DMS53 treated with DMSO at 0.1 percent for 48 hours (cell line): ENCODE data around the gene LRRC14B.

Experiments
- DNase-seq: peaks from one replicate; lab custom pipeline; 2025; ENCODE audit not compliant: unreplicated experiment; lab: John Stamatoyannopoulos, UW

LRRC14B gene

GRCh38 chr5:173392-174290, 17.7 kb upstream of the LRRC14B start:
- DNase-seq: no peak

- DNase-seq: no peak
These were observed 17.0 kb upstream of the LRRC14B start for GRCh38 chr5:174291-174600.

DNA sequence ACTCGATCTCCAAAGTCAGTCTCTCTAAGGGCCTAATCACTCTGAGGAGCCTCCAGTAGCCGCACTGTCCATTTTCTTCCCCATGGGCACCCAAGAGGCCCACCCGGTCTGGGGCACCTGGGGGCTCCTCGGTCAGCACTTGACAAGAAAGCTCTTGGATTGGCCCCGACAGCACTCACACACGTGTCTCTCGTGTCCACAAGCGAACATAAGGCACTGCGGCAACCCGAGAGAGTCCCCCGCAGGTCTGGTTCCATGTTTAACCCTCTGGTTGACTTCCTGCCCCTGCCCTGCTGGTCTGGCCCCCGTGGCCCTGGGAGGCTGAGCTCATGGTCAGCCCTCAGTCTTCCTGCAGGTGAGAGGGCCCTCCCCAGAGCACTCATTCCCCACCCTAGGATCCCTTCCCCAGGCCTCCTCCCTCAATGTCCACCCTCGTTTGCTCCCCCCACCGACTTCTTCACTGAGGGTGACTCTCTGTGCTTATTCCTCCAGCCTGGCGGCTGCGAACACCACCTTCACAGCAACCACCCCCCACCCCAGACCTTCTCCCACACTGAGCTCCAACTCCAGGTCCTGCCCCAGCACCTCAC, 16.3 kb upstream of the LRRC14B start:
- DNase-seq: no peak

DNA sequence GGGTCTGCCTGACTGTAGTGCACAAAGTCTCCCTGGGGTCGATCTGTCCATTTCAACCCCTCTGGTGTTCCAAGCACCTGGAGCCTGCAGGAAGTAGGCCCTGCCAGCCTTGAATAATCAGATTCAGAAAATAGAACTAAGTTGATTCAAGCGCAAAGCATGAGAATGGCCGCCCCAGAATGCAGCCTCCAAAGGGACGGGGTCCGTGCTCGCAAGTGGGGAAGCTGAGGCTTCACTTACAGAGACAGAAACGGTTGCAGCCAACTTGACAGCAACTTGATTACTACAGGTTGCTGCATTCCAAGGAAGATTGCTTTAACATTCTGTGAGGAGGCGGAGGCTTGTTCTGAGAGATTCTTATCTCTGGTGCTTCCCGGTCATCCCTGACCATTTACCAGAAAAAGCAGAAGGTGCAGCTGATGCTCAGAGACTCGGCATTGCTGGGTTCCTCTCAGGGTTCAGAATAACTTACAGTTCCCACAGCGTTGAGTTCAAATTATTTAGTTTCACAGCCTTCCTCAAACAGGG, 14.9 kb upstream of the LRRC14B start:
- DNase-seq: no peak

DNA sequence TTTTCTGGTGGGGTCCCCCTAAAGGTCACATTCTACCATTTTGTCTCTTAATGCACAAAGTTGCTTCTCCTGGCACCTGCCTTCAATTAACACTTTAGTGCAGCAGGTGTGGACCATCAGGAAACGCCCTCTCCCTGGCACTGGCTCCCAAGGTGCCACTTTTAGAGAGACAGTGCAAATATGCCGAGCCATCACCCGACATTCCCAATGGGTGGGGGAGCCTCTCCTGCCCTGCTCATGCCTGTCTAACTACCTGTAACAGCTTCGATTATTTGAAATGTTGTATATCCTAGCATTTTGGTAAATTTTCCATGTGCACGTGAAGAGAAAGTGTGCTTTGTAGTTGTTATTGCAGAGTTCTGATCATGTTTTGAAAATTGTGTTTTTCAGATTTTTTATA, 13.2 kb upstream of the LRRC14B start:
- DNase-seq: no peak

- no peak for DNase-seq
These were observed 11.9 kb upstream of the LRRC14B start for GRCh38 chr5:179401-179800.

GRCh38 chr5:180286-180918, 10.9 kb upstream of the LRRC14B start:
- no peak for DNase-seq

- no peak for DNase-seq
These were observed 10.1 kb upstream of the LRRC14B start for GRCh38 chr5:181160-181559.

- DNase-seq: no peak
These were observed 9.7 kb upstream of the LRRC14B start for GRCh38 chr5:181566-181965.

DNA sequence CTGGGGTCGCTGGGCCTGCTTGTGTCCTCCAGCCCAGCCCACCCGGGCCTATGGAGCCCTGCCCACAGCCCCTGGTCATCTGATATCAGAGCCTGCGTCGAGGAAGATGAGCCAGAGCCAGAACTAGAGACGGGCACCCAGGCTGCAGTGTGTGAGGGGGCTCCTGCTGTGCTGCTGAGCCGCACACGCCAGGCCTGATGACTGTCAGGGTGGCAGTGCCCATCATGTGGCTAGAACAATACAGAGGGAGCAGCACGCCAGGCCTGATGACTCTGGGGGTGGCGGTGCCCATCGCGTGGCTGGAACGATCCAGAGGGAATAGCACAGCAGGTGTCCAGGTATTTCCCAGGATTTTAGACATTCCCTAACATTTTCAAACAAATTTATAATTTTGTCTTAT, 9.2 kb upstream of the LRRC14B start:
- no peak for DNase-seq

GRCh38 chr5:184471-184870, 6.8 kb upstream of the LRRC14B start:
- DNase-seq: no peak

DNA sequence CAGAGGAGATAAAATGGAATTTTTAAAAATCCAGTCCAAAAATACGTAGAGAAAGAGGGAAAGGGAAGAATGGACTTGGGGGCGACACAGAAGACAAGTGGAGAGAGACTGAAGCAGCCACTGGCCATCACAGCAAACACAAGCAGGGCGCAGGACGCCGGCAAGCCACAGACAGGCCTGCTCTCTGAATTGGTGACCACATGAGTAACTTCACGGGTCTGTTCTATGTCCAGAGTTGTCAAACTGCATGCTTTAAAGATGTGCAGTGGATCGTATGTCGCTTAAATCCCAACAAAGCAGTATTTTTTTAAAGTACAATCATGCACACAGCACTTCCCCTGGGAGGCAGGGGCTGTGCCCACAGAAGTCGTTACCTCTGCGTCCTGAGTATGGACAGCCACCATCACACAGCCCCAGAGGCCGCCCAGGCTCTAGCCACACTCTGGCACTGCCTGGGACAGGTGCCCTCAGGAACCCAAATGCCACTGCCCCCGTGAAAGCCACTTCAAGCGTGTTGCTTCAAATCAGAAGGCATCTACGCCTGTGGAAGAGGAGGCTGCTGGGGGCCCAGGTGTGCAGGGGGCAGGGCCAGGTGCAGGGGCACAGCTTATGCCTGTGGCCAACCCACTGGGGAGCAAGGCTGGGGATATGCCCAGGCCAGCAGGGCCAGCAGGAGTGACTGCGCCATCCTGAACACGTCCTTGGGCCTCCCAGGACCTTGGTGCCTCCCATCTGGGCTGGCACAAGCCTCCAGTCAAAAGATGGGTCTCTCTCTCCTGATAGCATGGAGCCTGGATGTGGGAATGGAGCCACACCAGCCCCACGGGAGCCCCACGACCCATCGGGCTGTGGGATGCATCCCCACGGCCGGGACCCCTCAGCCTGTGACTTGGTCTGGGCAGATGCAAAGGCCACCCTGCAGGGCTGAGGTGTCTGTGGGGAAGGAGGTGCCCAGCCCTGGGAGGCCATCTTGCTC, 5.9 kb upstream of the LRRC14B start:
- DNase-seq: no peak

DNA sequence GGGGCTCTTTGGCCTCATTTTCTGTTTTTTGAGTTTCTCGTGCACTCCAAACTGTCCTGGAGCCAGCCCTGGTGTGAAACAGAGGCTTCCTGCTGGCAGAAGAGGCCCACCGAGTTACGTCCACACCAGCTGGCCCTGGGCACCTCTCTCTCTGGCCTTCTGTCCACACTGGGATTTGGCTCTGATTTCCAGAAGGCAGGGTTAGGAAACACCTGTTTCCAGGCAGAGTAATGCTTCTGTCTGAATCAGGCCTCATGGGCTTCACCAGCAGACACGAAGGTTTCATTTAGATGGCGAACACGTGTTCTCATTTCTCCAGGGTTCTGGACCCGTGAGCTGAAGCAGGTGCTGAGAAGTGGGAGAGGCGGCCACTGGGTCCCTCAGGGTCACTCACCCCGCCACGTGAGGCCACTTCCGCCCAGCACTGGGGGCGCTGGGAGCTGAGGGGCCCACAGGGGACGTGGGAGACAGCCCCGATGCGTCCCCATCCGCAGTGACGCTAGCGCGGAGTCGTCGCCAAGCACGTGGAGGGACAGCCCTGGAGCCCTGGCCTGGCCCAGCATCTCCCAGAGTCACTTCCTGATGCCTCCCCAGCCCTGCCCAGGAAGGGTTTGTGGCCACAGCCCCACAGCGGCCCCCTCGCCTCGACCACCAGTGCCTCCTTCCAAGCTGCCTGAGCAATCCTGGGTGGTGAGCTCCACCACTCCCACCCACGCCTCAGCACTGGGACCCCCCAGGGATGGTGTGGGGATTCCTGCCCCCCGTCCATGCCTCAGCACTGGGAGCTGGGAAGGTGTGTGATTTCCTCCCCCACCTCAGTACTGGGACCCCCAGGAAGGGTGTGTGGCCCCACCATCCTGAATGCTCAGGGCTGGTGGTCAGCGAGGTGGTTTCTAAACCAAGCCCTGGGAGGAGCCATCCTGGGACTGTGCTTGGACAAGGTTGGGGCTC, 4.9 kb upstream of the LRRC14B start:
- no peak for DNase-seq

DNA sequence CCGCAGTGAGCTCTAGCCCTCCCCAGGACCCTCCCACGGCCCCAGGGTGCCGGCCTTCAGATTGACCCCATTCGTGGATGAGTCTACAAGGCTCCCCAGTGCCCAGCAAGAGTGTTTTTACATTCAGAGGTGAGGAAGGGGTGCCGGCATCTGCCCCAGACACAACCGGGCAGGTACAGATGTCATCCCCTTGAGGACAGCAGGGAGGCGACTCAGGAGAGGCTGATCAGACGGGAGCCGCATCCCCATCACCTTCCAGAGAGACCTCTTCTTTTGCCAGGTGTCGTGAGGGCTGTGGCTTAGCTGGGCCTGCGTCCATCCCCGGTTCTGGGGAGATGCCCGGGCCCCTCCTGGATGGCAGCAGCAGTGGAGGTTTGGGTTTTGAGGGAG, 4.3 kb upstream of the LRRC14B start:
- DNase-seq: no peak

DNA sequence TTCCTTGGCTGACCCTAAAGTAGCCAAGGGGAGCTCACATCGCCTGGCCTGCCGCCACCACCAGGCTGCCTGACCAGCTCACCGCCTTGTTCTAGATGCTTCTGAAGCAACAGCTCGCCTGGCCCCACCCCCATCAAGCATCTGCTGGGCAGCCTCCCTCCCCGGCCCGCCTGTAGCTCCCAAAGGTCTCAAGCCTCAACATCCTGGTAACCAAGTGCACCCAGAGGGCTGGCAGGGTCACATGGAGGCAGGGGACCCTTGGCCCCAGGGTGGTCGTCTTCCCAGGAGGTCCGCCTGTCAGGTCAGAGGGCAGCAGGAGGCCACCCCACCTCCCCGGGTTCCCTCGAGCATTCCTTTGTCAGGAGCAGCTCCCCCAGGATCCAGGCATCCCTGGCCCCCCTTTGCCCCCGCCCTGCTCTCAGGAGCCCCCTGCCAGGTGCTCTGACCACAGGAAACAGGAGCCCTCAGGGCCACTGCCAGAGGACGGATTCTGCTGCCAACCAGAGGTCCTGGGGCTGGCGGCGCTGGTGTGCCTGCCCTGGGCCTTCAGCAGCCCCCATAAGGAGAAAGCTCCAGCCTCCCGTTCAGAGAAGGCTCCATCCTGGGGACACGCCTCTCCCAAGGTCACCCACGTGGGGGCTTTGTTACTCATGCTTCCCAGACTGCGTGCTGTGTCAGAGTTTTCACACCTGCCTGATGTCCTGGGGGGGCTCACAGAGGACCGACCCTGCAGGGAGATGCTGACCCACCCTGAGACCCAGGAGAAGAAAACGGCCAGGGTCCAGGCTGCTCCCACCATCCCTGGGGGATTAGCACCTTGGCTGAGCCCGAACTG, 3.5 kb upstream of the LRRC14B start:
- DNase-seq: no peak

DNA sequence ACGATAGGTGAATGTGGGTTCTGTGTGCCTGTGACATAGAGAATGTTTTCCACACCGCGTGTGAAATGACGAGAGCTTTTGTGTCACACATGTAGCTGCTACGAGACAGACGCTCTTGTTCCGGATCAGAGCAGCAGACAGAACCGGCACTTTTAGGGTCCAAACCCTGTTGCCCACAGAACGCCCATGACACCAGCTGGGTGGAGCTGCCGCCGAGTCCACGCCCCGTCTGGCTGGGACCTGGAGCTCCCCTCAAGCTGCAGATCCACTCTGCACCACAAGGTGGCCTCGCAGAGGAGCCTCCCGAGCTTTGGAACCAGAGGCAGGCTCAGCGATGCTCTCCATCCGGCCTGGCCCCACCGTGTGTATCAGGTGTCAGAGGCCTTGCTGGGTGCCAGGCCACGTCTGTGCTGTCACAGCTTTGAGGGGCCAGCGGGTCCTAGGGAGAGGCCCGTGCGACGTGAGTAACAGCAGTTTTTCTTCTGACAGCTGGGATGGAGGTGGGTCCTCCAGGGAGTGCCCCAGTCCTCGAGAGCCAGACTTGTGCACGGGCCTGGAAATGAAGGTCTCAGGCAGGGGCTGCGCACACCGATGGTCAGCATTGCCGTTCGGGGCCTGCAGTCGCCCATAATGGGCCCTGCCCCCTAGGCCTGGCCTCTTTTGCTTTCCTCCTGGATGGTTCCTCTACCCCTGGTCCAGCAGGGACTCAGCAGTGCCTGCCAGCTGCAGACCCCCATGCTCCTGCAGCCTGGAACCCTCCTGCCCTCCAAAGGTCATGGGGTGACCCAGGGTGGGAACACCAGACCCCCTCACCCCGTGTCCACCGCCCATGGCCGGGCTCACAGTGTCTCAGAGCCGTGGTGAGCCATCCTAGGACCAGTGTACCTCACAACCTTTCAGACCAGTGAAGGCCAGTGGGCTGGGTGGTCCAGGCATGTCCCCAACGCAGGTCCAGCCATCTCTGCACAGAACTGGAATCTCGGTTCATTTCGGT, 2.5 kb upstream of the LRRC14B start:
- DNase-seq: peak; percentile 87

DNA sequence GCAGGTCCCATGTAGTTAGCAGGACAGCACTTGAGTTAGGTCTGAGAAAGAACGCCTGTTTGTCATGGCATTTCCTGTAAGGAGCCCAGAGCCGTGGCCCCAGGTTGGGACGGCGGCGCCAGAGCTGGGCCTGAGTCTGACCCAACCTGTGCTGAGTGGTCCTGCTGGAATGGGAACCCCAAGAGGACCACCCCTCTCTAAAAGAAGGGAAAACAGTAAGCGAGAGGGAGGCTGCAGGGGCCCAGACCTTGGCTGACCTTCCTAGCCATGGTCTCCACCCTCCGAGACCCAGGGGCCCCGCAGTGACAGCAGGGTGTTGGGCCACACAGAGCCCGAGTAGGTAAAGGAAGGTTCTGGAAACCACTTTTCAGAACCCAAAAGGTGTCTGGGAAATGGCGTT, 1.8 kb upstream of the LRRC14B start:
- no peak for DNase-seq

DNA sequence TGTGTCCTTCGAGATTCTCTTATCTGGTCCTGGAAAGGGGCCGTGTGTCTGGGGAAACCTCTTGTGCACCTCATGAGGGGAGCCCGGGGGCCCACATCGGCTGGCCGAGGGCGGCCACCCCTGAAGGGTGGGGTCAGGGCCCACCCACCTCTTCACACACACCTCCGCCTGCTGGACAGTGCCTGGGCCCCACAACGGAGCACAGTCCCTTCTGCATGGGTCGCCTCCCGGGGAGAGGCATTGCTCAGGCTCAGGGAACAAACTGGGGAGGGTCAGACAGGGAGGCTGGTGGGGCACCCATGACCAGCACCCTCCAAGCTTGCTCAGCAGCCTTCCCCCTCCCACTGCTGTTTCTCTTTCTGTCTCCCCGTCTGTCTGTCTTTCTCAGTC, 1.3 kb upstream of the LRRC14B start:
- no peak for DNase-seq
